HG02885 (cell line): ENCODE measurements around the gene HMCN1.
"Not testable (repeated sequence)": the region's sequence is repeated elsewhere in the genome, so short reads cannot be mapped to it uniquely, and the experiment has no call there.

Source experiments
- ATAC-seq: cut with Tn5 transposase; IDR thresholded peaks from one replicate; pipeline ENCODE4 v1.9.1; 2021; ENCODE audit warnings: mild to moderate bottlenecking; ENCODE audit not compliant: unreplicated experiment, poor library complexity

HMCN1 gene

GRCh38 chr1:186211583-186211982, 477.4 kb downstream of the HMCN1 start:
- ATAC-seq, result not testable (repeated sequence)

GRCh38 chr1:186212568-186213224, 478.5 kb downstream of the HMCN1 start:
- ATAC-seq, result peak; percentile 95

GRCh38 chr1:186213225-186213607, 479.0 kb downstream of the HMCN1 start:
- ATAC-seq, result no peak

GRCh38 chr1:186214791-186215190, 480.6 kb downstream of the HMCN1 start:
- no peak for ATAC-seq

GRCh38 chr1:186215636-186216035, 481.4 kb downstream of the HMCN1 start:
- ATAC-seq, result no peak

GRCh38 chr1:186218654-186219352, 484.6 kb downstream of the HMCN1 start:
- ATAC-seq, result peak; percentile 67

- ATAC-seq, result no peak
Measured at GRCh38 chr1:186220067-186220466, 485.9 kb downstream of the HMCN1 start.

- no peak for ATAC-seq
Measured at GRCh38 chr1:186220911-186221310, 486.7 kb downstream of the HMCN1 start.

- ATAC-seq, result no peak
Measured at GRCh38 chr1:186225096-186225495, 490.9 kb downstream of the HMCN1 start.

- ATAC-seq, result no peak
Measured at GRCh38 chr1:186228749-186229148, 494.6 kb downstream of the HMCN1 start.

GRCh38 chr1:186231861-186232436, 497.8 kb downstream of the HMCN1 start:
- ATAC-seq, result no peak

- no peak for ATAC-seq
Measured at GRCh38 chr1:186234976-186235686, 500.9 kb downstream of the HMCN1 start.

- ATAC-seq, result no peak
Measured at GRCh38 chr1:186235696-186236095, 501.5 kb downstream of the HMCN1 start.

- ATAC-seq, result no peak
Measured at GRCh38 chr1:186236921-186237320, 502.7 kb downstream of the HMCN1 start.

GRCh38 chr1:186239171-186239570, 505.0 kb downstream of the HMCN1 start:
- no peak for ATAC-seq

GRCh38 chr1:186240436-186240835, 506.2 kb downstream of the HMCN1 start:
- no peak for ATAC-seq
